Measurements from ENCODE around the gene DTYMK.

DNA sequence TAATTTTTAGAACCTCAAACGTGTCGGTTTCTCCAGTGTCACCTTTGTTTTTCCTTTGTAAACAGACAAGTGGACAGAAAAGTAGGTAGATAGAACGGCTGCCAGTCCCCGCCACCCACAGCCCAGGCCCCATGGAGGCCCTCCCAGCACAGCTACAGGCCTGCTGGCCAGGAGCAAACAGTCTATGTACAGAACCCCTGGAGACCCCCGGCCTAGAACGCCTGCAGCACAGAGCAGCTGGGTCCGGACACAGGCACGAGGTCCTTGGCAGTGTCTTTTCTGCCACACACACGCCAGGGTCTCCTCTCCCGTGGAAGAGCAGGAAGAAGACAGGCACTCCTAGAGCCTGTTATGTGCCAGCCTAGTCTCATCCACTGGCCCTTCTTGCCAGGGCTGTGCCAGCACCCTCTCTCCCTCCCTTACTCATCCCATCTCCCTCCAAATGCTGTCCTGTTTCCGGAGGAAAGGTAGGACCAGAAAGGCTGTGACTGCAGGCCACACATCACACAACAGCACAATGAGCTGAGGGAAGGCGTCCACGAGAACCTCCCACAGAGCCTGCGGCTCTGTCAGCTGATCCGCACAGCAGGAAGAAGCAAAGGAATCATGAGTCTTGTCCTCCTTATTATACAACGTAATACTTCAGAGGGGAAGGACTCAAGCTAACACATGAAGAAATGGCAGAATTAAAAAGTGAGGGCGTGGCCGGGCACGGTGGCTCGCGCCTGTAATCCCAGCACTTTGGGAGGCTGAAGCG, 7.7 kb downstream of the DTYMK start:
- no peak for TF ChIP-seq CTCF (IDR thresholded peaks at IDR 0.05)
- TF ChIP-seq EZH2 (IDR thresholded peaks at IDR 0.05; ENCODE audit: borderline replicate concordance, insufficient read depth, low read depth, low read length, poor library complexity, severe bottlenecking): no peak
